GM21619 (cell line): ENCODE data around the gene KIF11.

Experiments
- ATAC-seq: cut with Tn5 transposase; IDR thresholded peaks from one replicate; pipeline ENCODE4 v1.9.1; 2021; ENCODE audit not compliant: unreplicated experiment

KIF11 gene

GRCh38 chr10:92699518-92700381 lies 106.8 kb downstream of the KIF11 start:
- no peak for ATAC-seq

- ATAC-seq: no peak
Measured at GRCh38 chr10:92702301-92702916, 109.5 kb downstream of the KIF11 start.
